Measurements from ENCODE around the gene INCENP.

Gene INCENP

GRCh38 chr11:62130283-62131169 lies 6.7 kb downstream of the INCENP start:
- Histone ChIP-seq H3K27ac (no peak overlapping the region), H3K4me2 (no peak overlapping the region), H3K36me3 (peaks cover 85% of the 10 kb centered on the region), H3K9me3 (no peaks in the 10 kb centered on the region), H3K4me3 (no peak overlapping the region), H3K4me1 (peaks cover 6% of the 10 kb centered on the region), H3K9ac (no peak overlapping the region), H4K20me1 (peaks cover 99% of the 10 kb centered on the region), H3K27me3 (no peaks in the 10 kb centered on the region)
- no peak for TF ChIP-seq Cebpa-rat (IDR thresholded peaks at IDR 0.05)

GRCh38 chr11:62131170-62131464 lies 7.3 kb downstream of the INCENP start:
- Histone ChIP-seq H3K36me3 (peaks cover 91% of the 10 kb centered on the region), H3K4me3 (no peak overlapping the region), H3K4me1 (peaks cover under 1% of the 10 kb centered on the region; the same call in 1 of the 2 replicates), H3K4me2 (no peak overlapping the region), H3K9me3 (no peaks in the 10 kb centered on the region), H3K9ac (no peak overlapping the region), H3K27ac (no peak overlapping the region), H4K20me1 (peaks cover 99% of the 10 kb centered on the region), H3K27me3 (no peaks in the 10 kb centered on the region)
- TF ChIP-seq Cebpa-rat (IDR thresholded peaks at IDR 0.05) = no peak

- Histone ChIP-seq H3K9ac (peak overlapping the region; percentile 17; the same call in 1 of the 2 replicates), H3K27ac (no peak overlapping the region), H3K4me2 (no peak overlapping the region), H3K27me3 (no peaks in the 10 kb centered on the region), H3K9me3 (no peaks in the 10 kb centered on the region), H4K20me1 (peaks cover 99% of the 10 kb centered on the region), H3K4me3 (no peak overlapping the region), H3K36me3 (peaks cover 98% of the 10 kb centered on the region), H3K4me1 (no peaks in the 10 kb centered on the region)
- TF ChIP-seq Cebpa-rat (IDR thresholded peaks at IDR 0.05) = no peak
These were observed 8.4 kb downstream of the INCENP start for GRCh38 chr11:62132191-62132590.

GRCh38 chr11:62132689-62133293 lies 9.0 kb downstream of the INCENP start:
- Histone ChIP-seq H4K20me1 (peaks cover 99% of the 10 kb centered on the region), H3K9ac (peak overlapping the region; percentile 17; the same call in 1 of the 2 replicates), H3K27me3 (no peaks in the 10 kb centered on the region), H3K4me1 (no peaks in the 10 kb centered on the region), H3K4me2 (no peak overlapping the region), H3K4me3 (no peak overlapping the region), H3K36me3 (peaks cover 98% of the 10 kb centered on the region), H3K9me3 (no peaks in the 10 kb centered on the region), H3K27ac (peak overlapping the region; percentile 15; the same call in 1 of the 2 replicates)
- TF ChIP-seq Cebpa-rat (IDR thresholded peaks at IDR 0.05) = no peak

GRCh38 chr11:62133328-62134065 lies 9.7 kb downstream of the INCENP start:
- Histone ChIP-seq H3K4me2 (no peak overlapping the region), H3K4me3 (no peak overlapping the region), H3K27me3 (no peaks in the 10 kb centered on the region), H4K20me1 (peaks cover 99% of the 10 kb centered on the region), H3K27ac (peak overlapping the region; percentile 15; the same call in 1 of the 2 replicates), H3K4me1 (no peaks in the 10 kb centered on the region), H3K9me3 (no peaks in the 10 kb centered on the region), H3K36me3 (peaks cover 98% of the 10 kb centered on the region), H3K9ac (no peak overlapping the region)
- TF ChIP-seq Cebpa-rat (IDR thresholded peaks at IDR 0.05) = no peak

GRCh38 chr11:62137276-62137861 lies 13.6 kb downstream of the INCENP start:
- Histone ChIP-seq H4K20me1 (peaks cover 88% of the 10 kb centered on the region), H3K27me3 (no peaks in the 10 kb centered on the region), H3K4me3 (no peak overlapping the region), H3K9ac (no peak overlapping the region), H3K4me1 (no peaks in the 10 kb centered on the region), H3K9me3 (no peaks in the 10 kb centered on the region), H3K27ac (no peak overlapping the region), H3K36me3 (peaks cover 98% of the 10 kb centered on the region), H3K4me2 (no peak overlapping the region)
- TF ChIP-seq Cebpa-rat (IDR thresholded peaks at IDR 0.05) = no peak

GRCh38 chr11:62137881-62138629 lies 14.2 kb downstream of the INCENP start:
- Histone ChIP-seq H3K4me3 (no peak overlapping the region), H3K4me2 (no peak overlapping the region), H4K20me1 (peaks cover 88% of the 10 kb centered on the region), H3K9me3 (no peaks in the 10 kb centered on the region), H3K36me3 (peaks cover 98% of the 10 kb centered on the region), H3K9ac (no peak overlapping the region), H3K27ac (no peak overlapping the region), H3K4me1 (no peaks in the 10 kb centered on the region), H3K27me3 (no peaks in the 10 kb centered on the region)
- no peak for TF ChIP-seq Cebpa-rat (IDR thresholded peaks at IDR 0.05)

- peaks cover 98% of the 10 kb centered on the region for H3K36me3 ChIP-seq
- peaks cover 88% of the 10 kb centered on the region for H4K20me1 ChIP-seq
These were observed 15.0 kb downstream of the INCENP start for GRCh38 chr11:62138630-62139425.

More at GRCh38 chr11:62138630-62139425, 15.0 kb downstream of the INCENP start:
- no peak overlapping the region for H3K27ac ChIP-seq
- H3K9ac ChIP-seq = no peak overlapping the region
- no peak overlapping the region for H3K4me2 ChIP-seq
- H3K9me3 ChIP-seq = no peaks in the 10 kb centered on the region
- H3K4me3 ChIP-seq = no peak overlapping the region
- no peaks in the 10 kb centered on the region for H3K27me3 ChIP-seq
- no peak for TF ChIP-seq Cebpa-rat (IDR thresholded peaks at IDR 0.05)
- no peaks in the 10 kb centered on the region for H3K4me1 ChIP-seq
